ENCODE data around the gene DPYSL5.

DPYSL5 gene

DNA sequence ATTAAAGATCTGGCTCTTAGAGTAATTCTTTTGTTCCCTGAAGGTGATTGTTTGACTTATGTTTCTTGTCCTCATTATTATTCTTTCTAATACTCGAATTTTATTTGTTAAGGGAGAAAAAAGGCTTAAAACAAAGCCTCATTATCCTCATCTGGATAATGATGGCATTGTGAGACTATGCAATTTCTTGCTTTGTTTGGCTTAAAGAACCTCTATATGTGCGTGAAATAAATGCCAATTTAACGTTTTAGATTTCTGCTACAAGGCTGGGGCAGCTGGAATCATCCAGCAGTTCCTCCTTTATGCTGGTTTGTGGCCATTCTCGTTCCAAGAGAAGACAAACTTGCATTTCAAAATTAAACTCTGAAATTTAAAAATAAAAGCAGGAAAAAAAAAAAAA, 4.9 kb upstream of the DPYSL5 start:
- DNase-seq (ENCODE audit: low spot score) (no peak), FAIRE-seq (no peak)

DNA sequence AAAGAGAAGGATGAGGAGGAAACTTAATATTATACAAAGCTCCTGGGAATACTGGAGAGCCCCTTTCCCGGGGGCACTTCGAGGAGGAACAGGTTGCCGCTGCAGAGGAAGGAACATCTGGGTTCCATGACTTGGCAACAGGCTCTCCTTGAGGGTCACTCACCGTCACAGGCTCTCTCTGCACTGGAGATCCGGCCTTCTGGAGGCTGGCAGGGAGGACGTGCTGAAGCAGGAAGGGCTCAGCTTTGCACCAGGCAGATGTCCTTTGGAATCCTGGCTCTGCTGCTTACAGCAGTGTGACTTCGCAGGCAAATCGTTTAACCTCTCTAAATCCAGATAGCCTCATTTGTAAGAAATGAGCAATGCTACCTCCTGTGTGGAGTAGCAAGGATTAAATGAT, 2.9 kb upstream of the DPYSL5 start:
- DNase-seq (ENCODE audit: low spot score): no peak
- no peak for FAIRE-seq

DNA sequence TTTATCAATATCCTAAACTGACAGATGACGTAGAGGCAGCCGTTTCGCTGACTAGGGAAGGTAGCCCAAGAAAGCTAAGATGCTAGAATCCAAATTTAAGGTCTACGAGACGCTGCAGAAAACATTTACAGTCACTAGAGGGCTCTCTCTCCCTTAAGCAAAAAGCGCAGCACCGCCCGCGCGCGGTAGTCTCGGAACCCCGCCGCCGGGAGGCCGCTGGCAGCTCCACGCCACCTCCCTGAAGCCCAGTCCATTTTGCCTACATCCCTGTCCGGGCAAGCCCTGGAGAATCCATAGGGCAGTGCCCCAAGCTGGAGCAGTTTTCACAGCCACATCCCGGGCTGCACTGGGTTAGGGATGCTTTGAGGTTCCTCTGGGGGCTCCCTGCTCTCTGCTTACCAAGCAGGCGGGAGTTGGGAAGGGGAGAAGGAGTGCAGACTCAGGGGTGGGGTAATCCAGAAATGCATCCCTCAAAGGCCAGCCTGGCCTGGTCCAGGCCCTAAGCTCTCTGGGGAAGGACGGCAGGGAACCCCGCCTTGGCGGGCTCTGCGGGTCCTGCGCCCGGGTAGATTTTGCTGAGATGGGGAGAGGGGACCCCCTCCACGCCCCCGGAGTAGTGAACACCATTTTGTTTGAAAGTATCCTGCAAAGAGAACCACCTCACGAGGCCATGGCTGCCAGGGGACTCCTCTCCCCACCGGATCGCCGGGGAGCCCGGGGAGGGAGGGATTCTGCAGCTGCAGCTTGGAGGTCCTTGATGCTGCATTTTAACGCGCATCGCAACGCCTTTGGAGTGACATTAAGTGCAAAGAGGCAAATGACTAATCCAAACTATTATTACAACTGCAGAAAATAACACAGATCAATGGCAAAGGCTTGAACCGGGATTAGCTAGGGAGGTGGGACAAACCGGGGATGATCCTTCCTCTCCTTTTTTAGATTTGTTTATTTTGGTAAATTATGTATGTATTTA, 1.3 kb upstream of the DPYSL5 start:
- FAIRE-seq (no peak), DNase-seq (ENCODE audit: low spot score) (peak; percentile 89)

DNA sequence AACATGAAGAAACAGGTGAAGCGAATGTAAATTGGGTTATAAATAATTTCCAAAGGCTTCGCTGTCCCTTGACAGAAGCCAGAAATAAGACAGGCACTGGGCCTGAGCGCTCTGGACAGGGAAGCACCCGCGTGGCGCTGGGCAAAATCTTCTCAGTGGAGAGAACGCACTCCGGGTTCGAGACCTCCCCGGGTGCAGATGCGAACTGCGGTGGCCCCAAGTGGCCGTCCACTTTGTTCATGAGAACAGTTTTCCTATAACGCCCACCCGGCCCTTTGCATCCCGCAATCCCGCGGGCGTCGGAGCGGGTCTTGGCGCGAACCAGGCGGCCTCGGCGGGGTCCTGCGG, 651 bp upstream of the DPYSL5 start:
- no peak for DNase-seq (ENCODE audit: low spot score)
- FAIRE-seq: no peak

DNA sequence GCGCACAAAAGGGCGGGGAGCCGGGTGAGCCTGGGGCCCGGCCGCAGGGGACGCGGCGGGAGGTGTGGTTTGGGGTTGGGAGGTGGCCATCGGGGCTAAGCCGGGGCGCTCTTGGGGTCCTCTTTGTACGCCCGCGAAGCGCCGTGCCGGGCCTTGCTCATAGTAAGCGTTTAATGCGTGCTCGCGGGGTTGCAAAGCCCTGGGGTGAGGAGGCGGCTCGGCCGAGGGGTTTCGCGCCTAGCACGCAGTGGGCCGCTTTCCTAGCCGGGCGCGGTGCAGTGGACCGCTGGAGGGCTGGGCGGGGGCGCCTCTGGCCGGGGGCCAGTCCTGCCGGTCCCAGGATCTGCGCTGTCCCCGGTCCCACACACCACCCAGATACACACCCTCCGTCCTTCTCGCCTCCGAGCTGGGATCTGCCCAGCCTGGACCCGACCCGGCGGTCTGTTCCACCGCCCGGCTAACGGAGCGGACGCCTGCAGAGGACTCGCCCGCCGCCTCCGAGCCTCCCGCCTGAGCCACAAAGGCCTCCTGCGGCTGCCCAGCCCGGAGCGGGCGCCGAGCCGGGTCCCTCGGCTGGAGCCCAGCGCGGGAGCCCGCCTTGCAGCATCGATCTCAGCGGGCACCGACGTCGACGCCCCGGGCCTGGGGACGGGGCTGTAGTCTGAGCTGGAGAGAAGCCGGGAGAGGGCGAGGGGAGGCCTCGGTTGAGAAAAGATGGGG, 564 bp downstream of the DPYSL5 start:
- FAIRE-seq: no peak
- no peak for DNase-seq (ENCODE audit: low spot score)

DNA sequence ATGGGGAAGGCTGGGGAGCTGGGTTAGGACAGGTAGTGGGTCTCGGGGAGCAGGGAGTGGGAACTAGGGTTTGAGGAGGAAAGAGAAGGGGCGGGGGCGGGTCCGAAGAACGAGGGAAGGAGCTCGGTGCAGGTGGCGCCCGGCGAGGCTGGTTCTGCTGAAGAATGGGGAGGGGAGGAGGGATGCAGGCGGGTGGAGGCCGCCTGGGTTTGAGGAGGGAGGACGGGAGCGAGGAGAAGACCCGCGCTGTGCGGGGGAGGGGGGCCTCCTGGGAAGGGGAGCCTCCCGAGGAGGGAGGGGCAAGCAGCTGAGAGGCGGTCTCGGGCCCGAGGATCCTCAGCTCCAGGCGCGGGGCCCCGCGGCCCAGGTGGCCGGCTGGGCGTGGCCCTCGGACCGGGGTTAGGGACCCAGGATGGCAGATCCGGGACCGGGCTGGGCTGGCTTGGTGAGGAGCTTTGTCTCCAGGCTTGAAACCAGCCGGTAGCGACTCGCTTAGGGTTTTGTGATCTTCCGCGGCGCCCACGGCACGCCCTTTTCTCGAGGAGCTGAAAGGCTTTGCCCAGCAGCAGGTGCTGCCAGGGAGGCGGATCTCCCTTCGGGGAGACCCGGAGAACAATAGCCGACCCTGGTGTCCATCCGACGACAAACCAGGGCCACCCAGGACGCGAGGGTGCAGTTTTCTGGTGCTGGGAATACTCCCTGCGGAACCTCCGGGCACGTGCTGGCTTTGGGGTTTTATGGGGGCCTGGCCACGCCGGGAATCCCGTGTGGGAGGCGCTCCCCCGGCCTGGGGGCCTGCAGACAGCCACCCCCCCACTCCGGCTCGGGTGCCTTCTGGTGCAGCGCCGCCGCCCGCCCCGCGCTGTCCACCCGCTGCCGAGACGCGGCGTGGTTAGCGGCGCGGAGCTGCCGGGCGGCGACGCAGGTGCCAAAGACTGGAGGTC, 1.4 kb downstream of the DPYSL5 start:
- no peak for FAIRE-seq
- DNase-seq (ENCODE audit: low spot score): no peak

DNA sequence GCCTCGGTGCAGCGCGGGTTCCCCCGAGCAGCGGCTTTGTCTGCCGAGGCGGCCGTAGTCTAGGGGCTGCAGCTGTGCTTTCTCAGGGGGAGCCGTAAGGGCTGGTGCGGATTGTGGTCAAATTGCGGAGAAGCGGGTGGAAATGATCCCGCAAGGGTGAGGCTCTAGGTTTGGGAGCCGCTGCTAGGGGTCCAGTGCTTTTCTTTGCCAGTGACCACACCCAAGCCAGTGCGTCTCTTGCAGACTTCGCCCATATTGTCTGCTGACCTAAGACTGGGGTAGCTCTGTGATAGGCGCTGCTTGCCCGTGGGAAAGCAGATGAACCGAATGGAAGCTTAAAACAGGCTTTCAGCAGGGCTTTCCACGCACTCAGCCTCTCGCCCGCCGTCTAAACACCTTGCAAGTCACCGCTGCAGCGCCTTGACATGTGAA, 2.1 kb downstream of the DPYSL5 start:
- DNase-seq (ENCODE audit: low spot score): no peak
- FAIRE-seq: no peak

DNA sequence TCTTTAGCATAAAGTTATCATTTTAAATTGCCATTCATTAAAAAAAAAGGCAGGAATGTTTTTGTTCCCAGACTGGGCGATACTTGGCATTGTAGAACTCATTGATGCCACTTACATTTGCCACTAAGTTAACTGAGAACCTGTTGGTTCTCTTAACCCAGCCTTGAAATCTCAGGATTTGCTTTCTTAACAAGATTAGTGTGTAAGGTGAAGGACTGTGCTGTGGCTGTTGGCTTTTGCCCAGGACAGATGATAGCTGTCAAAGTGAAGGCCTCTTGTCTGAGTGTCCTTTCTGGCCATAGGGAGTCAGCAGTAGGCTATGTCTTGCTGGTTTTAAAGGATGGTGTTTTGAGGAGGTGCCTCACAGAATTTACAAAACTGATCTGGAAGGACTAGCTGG, 2.6 kb downstream of the DPYSL5 start:
- no peak for FAIRE-seq
- no peak for DNase-seq (ENCODE audit: low spot score)

DNA sequence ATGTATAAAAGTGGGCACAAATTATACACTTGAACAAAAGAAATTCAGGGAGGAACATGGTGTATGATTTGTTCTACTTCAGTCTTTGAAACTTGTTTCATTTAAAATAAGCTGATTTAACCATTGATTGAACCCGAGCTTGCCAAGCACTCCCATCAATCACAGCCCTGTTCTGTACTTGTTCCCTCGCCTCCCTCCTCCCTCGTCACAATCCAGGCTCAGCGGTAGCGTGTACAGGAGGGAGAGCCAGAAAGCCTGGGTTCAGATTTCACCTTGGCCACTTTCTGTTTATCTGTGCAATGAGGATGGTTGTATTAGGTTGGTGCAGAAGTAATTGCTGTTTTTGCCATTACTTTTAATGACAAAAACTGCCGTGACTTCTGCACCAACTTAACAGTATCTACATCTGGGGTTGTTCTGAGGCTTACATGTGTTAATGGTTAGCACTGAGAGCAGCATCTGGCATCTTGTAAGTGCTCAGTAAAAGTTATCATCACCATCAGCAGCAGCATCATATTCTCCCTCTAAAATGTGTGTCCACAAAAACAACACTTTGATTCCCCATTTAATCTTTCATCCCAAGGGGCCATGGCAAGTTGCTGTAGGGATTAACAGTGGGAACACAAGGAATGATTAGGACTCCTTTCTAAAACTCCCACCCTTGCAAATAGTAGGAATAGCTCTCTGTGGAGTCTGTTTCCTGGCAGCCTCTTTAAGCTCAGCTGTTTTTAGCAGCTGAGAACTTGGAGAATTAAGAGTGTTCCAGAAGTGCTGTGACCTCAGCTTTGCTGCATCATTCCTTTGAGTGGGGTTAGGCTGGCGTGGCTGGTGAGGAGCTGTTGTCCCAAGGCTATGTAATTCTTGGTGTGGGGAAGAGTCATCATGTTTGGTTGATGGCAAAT, 4.7 kb downstream of the DPYSL5 start:
- FAIRE-seq: no peak
- no peak for DNase-seq (ENCODE audit: low spot score)

DNA sequence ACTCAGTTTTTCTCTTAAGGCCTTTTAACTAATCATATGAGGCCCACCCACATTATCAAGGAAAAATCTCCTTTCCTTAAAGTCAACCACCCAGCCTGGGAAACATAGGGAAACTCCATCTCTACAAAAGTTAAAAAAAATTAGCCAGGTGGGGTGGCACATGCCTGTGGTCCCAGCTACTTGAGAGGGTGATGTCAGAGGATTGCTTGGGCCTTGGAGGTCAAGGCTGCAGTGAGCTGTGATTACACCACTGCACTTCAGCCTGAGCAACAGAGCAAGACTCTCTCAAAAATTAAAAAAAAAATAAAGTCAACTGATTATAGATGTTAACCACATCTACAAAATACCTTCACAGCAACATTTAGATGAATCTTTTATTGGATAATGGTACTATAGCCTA, 5.8 kb downstream of the DPYSL5 start:
- FAIRE-seq (no peak), DNase-seq (ENCODE audit: low spot score) (no peak)

DNA sequence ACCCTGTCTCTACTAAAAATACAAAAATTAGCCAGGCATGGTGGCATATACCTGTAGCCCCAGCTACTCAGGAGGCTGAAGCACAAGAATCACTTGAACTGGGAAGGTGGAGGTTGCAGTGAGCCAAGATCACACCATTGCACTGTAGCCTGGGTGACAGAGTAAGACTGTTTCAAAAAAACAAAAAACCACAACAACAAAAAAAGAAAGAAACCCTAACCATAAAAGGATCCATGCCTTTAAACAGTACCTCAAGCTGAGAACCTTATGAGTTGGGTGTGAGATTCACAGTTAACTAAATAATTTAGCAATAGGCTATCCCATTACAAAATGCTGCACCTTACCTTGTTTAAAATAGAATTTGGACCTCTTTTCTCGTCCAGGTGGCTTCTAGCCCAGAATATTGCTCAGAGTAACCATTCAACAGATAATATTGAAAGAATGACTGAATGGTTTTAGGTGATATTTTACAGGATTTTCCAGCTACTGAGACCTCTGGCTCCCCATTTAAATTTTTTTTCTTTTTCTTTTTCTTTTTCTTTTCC, 6.4 kb downstream of the DPYSL5 start:
- DNase-seq (ENCODE audit: low spot score) (no peak), FAIRE-seq (no peak)

DNA sequence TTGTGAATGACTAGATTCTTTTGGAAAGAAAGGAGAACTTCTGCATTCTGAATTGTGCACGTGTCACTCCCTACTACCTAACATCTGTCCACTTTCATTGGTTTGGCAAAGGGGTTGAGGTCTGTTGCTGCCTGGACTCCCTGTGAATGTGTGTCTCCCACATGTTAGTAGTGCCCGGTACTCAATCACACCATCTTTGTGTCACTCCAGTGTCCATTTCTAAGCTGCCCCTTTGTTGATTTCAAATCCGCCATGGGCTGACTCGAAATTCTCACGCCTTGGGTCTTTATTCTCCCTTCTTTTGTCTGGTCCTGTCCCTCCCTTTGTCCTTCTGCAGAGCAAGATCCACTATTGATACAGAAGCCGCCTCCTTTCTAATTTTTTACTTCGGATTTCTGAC, 7.5 kb downstream of the DPYSL5 start:
- no peak for DNase-seq (ENCODE audit: low spot score)
- FAIRE-seq: no peak

DNA sequence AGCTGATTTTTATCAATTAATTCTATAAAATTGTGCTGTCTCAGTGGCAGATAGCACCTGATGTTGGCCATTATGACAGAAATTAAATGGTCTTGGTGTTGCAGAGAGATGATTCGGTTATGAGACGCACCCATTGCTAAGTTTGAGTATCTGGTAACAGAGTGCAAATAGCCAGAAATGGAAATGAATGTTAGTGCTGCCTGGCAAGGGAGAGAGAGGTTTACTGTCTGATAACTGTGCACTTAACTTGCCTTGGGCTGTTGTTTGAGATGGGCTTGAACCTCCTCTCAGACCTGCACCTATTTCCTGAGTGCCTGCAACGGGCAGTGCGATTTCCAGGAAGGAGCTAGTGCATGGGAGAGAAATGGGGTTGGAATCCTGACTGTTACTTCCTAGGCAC, 11.7 kb downstream of the DPYSL5 start:
- no peak for DNase-seq (ENCODE audit: low spot score)
- no peak for FAIRE-seq

DNA sequence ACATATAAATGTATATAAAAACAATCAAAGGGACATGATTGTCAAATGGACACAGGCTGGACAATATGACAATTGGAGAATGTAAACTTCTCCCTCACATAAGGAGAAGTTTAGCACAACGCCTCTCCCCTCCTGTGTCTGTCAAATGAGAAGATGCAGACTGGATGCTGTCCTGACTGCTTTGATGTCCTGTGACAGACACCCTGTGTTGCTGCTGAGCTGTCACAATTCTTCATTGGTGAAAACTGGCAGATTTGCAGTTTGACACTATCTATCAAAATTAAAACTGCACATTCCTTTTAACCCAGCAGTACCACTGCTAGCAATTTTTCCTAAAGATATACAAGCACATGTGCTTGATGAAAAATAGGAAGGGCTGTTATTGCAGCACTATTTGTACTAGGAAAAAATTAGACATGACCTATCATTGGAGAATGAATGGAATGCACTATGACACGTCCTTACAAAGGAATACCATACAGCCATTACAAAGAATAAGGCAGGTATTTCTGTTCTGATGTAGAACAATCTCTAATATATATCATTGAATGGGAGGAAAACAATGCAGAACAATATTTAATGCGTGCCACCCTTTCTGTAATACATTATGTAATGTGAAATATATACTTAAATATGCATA, 12.4 kb downstream of the DPYSL5 start:
- DNase-seq (ENCODE audit: low spot score): peak; percentile 55
- FAIRE-seq: peak; percentile 52

DNA sequence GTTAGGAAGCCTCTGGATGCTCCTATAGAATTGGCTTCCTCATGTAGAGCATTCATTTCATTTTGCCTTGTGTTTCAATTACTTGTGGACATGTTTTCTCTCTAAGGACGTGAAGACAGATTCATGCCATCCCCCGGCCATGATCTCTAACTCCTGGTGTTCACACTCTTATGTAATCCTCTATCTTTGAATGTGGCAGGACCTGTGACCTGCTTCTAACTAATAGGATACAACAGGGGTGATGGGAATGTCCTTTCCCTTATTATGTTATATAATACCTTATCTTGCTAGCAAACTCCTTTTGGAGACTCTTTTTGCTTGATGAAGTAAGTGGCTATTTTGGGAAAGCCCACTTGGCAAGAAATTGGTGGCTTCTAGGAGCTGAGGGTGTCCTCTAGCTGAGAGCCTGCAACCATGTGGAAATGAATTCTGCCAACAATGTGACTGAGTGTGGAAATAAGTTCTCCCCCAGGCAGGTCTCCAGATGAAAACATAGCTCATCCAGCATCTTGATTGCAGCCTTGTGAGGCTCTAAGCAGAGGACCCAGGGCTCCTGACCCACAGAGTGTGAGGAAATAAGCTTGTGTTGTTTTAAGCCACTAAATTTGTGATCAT, 13.8 kb downstream of the DPYSL5 start:
- no peak for DNase-seq (ENCODE audit: low spot score)
- no peak for FAIRE-seq

DNA sequence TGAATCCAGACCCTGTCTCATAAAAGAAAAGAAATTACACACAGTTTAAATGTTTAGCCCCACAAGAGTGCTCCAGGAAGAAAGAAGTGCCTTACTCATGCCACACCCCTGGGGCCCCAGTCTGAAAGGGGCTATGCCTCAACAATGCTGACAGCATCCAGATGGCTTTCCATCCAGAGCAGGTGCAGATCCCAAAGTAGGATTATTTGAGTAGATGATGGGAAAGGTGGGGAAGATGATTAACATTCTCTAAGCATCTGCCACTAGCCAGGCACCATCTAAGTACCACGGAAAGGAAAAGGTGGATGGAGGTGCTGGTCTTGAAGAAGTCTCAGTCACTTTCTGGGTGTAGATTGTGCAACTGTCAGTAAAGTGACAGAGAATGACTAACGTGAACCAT, 16.3 kb downstream of the DPYSL5 start:
- FAIRE-seq (no peak), DNase-seq (ENCODE audit: low spot score) (no peak)

DNA sequence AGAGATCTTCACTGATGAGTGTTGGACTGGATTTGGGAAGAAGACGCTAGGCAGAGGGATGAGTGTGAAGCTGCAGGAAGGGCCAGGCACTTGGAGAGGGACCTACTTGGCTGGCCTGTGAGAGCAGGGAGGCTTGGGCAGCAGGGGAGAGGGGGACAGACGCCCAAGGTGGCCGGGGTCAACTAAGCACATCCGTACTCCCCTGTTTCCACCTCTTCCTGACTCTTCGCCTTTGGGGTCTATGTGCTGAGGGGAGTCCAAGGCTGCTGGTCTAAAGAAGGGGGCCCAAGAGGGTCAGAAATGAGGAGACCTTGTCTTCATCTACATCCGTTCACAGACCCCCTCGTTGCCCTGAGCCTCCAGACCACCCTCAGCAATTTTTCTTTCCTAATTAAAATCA, 16.7 kb downstream of the DPYSL5 start:
- FAIRE-seq (no peak), DNase-seq (ENCODE audit: low spot score) (no peak)

DNA sequence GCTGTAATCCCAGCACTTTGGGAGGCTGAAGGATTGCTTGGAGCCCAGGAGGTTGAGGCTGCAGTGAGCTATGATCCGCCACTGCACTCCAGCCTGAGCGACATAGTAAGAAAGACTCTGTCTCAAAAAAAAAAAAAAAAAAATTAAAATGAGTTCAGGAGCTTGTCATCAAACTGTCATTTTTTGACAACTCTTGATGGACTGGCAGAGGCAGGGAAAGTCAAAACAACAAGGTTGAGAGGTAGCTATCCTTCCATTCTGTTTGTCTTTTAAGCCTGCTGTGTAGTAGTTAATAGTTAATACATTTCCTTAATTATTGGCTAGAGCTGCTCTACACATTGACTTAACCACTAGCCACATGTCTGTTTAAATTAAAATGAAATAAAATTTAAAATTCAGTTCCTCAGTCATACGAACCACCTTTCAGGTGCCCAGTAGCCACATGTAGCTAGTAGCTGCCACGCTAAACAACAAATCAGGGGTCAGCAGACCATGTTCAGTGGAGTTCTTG, 22.7 kb downstream of the DPYSL5 start:
- DNase-seq (ENCODE audit: low spot score) (no peak), FAIRE-seq (no peak)

DNA sequence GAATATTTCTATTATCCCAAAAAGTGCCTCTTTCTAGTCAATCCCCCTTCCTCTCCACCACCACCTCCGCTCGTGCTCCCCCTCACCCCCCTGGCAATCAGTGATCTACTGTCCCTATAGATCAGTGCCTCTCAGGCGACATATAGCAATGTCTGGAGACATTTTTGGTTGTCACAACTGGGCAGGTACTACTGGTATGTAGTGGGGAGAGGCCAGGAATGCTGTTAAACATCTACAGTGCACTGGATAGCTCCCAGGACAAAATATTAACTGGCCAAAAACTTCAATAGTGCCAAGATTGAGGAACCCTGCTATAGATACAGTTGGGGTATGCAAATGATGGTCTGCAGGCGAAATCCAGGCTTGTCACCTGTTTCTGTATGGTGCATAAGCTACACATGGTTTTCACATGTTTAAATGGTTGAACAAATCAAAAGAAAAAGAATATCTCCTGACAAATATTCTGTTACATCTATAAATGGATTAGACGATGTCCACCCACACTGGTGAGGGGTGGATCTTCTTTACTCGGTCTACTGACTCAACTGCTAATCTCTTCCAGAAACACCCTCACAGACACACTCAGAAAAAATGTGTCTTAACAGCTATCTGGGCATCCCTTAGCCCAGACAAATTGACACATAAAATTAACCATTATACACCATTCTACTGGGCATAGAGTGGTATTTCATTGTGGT, 25.5 kb downstream of the DPYSL5 start:
- DNase-seq (ENCODE audit: low spot score) (no peak), FAIRE-seq (peak; percentile 83)
